ENCODE results near the gene ATP11C. TPM values are rescaled to one million over a fixed set of nuclear protein-coding genes. Genes with fewer than 3 reads are reported as not detected.
A peak's percentile ranks its signal among the peaks of the same experiment; 100 is the strongest.

Gene ATP11C
- total and polyA plus RNA-seq, 7 donors: 4.2 to 32.0 (median 17.2) TPM

- Histone ChIP-seq H3K27me3 (no peaks in the 10 kb centered on the region), H3K4me1 (no peaks in the 10 kb centered on the region), H3K9me3 (no peaks in the 10 kb centered on the region), H3K27ac (no peak overlapping the region), H3K36me3 (no peaks in the 10 kb centered on the region), H3K4me3 (no peak overlapping the region)
- TF ChIP-seq POLR2AphosphoS5 (IDR thresholded peaks at IDR 0.05): no peak
- TF ChIP-seq EP300 (IDR thresholded peaks at IDR 0.05): no peak
- TF ChIP-seq CTCF (IDR thresholded peaks at IDR 0.05): no peak
- no peak for TF ChIP-seq POLR2A (IDR thresholded peaks at IDR 0.05)
- intact Hi-C loops (cut with DNase I): no loop called here
- no peak for DNase-seq
- 60 to 79% methylated on average over 3 of the region's 3 CpGs for WGBS, 2 donors
Observed at GRCh38 chrX:139890991-139891700, 41.7 kb downstream of the ATP11C start.

GRCh38 chrX:139889760-139890159 lies 43.1 kb downstream of the ATP11C start:
- TF ChIP-seq POLR2A (IDR thresholded peaks at IDR 0.05): no peak
- TF ChIP-seq EP300 (IDR thresholded peaks at IDR 0.05): no peak
- TF ChIP-seq POLR2AphosphoS5 (IDR thresholded peaks at IDR 0.05): no peak
- TF ChIP-seq CTCF (IDR thresholded peaks at IDR 0.05): no peak
- Histone ChIP-seq H3K9me3 (no peaks in the 10 kb centered on the region), H3K4me3 (no peak overlapping the region), H3K4me1 (no peaks in the 10 kb centered on the region), H3K27ac (no peak overlapping the region), H3K36me3 (no peaks in the 10 kb centered on the region), H3K27me3 (no peaks in the 10 kb centered on the region)
- WGBS, 2 donors: 73% methylated on average over 1 of the region's 1 CpG
- intact Hi-C loops (cut with DNase I): no loop called here
- DNase-seq: no peak

- TF ChIP-seq EP300 (IDR thresholded peaks at IDR 0.05) (no peak), POLR2AphosphoS5 (IDR thresholded peaks at IDR 0.05) (no peak), POLR2A (IDR thresholded peaks at IDR 0.05) (no peak), CTCF (IDR thresholded peaks at IDR 0.05) (no peak)
- intact Hi-C loops (cut with DNase I): no loop called here
Observed at GRCh38 chrX:139883984-139884383, 48.9 kb downstream of the ATP11C start.

GRCh38 chrX:139882299-139882698 lies 50.6 kb downstream of the ATP11C start:
- intact Hi-C loops (cut with DNase I): no loop called here
- TF ChIP-seq POLR2A (IDR thresholded peaks at IDR 0.05): no peak
- TF ChIP-seq POLR2AphosphoS5 (IDR thresholded peaks at IDR 0.05): no peak
- TF ChIP-seq EP300 (IDR thresholded peaks at IDR 0.05): no peak
- TF ChIP-seq CTCF (IDR thresholded peaks at IDR 0.05): no peak
- WGBS, 2 donors: 72 to 88% methylated on average over 2 of the region's 2 CpGs
- Histone ChIP-seq H3K4me3 (no peak overlapping the region), H3K36me3 (no peaks in the 10 kb centered on the region), H3K27ac (no peak overlapping the region), H3K9me3 (no peaks in the 10 kb centered on the region), H3K27me3 (no peaks in the 10 kb centered on the region), H3K4me1 (no peaks in the 10 kb centered on the region)
- no peak for DNase-seq

More at GRCh38 chrX:139883984-139884383, 48.9 kb downstream of the ATP11C start:
- Histone ChIP-seq H3K4me3 (no peak overlapping the region), H3K27ac (no peak overlapping the region), H3K9me3 (no peaks in the 10 kb centered on the region), H3K27me3 (no peaks in the 10 kb centered on the region), H3K36me3 (no peaks in the 10 kb centered on the region), H3K4me1 (no peaks in the 10 kb centered on the region)
- WGBS, 2 donors: 92 to 97% methylated on average over 1 of the region's 1 CpG
- DNase-seq: no peak

DNA sequence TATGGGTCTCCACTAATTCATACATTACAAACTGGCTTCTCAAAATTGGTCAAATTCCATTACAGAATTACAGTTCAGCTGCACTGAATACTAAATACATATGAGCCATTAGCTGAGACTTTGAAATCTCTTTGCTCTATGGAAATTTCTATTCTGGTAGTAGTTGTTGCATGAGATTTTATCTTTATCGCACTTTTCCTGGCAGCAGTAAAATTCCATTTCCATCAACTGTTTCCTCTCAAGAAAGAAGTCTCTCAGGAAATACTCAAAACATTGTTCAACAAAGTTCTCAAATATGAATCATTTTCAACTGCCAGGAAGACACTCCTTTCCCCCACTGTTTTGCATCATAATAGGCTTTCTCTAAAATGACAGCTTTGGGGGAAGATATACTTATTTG lies 51.3 kb downstream of the ATP11C start:
- Histone ChIP-seq H3K36me3 (no peaks in the 10 kb centered on the region), H3K27ac (peak overlapping the region in 1 of 4 donors; percentile 34), H3K4me1 (no peaks in the 10 kb centered on the region), H3K27me3 (no peaks in the 10 kb centered on the region), H3K9me3 (no peaks in the 10 kb centered on the region), H3K4me3 (no peak overlapping the region)
- no peak for DNase-seq
- intact Hi-C loops (cut with DNase I): no loop called here
- no peak for TF ChIP-seq CTCF (IDR thresholded peaks at IDR 0.05)
- TF ChIP-seq EP300 (IDR thresholded peaks at IDR 0.05): no peak
- no peak for TF ChIP-seq POLR2A (IDR thresholded peaks at IDR 0.05)
- no peak for TF ChIP-seq POLR2AphosphoS5 (IDR thresholded peaks at IDR 0.05)
- WGBS, 2 donors: 66 to 90% methylated on average over 1 of the region's 1 CpG

All from sigmoid colon (tissue), 7 donors.